Measurements from ENCODE around the gene SLC15A3. TPM values are rescaled to one million over a fixed set of nuclear protein-coding genes. Genes with fewer than 3 reads are reported as not detected.
A peak's percentile ranks its signal among the peaks of the same experiment; 100 is the strongest.

SLC15A3 gene
- total and polyA plus RNA-seq, 2 experiments from 2014 or later: 2.1 TPM; not detected in 1

GRCh38 chr11:60921777-60922335 is 30.1 kb downstream of the SLC15A3 start:
- no peak for DNase-seq (ENCODE audit: low read depth in 1 of 2, low spot score in 1 of 2)
- Histone ChIP-seq H3K4me3 (no peak overlapping the region), H3K9me3 (ENCODE audit: low read depth) (no peaks in the 10 kb centered on the region), H3K4me1 (ENCODE audit: low read depth) (no peaks in the 10 kb centered on the region), H3K27ac (no peak overlapping the region), H3K27me3 (no peaks in the 10 kb centered on the region), H3K36me3 (peaks cover 20% of the 10 kb centered on the region)
- TF ChIP-seq CTCF (IDR thresholded peaks at IDR 0.05; ENCODE audit: low read depth, low read length): no peak

DNA sequence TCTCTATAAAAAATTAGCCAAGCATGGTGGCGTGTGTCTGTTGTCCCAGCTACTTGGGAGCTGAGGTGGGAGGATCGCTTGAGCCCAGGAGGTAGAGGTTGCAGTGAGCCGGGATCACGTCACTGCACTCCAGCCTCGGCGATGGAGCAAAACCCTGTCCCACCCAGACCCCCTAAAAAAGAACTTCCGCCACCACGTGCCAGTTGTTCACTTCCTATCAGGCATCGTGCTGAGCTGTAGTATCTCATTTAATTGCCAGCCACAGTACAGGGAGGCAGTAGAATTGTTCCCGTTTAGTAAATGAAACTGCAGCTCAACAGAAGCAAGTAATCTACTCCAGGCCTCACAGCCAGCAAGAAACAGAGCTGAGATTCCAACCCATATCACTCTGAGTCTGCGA is 30.7 kb downstream of the SLC15A3 start:
- H3K9me3 ChIP-seq (ENCODE audit: low read depth): no peaks in the 10 kb centered on the region
- H3K36me3 ChIP-seq: peaks cover 20% of the 10 kb centered on the region
- DNase-seq (ENCODE audit: low read depth in 1 of 2, low spot score in 1 of 2): no peak

DNA sequence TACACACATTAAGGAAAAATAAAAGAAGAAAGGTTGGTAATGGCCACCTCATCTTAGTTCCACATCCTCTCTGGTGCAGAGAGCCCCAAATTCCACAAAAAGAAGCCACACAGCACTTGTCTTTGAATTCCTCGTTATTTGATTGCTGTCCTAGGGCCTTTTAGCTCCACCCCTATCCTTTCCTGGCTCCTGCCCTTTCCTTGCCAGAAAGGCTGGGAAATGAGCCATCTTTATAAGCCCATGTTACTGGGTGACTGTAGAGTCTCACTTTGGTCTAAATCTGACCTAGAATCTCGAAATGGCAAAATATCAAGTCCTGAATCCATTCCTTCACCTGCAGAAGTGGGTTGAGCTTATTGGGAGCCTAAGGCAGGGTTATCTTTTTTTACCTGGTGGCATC is 32.0 kb downstream of the SLC15A3 start:
- peak in 1 of 2 donors; percentile 45 for DNase-seq (ENCODE audit: low read depth in 1 of 2, low spot score in 1 of 2)
- Histone ChIP-seq H3K9me3 (ENCODE audit: low read depth) (no peaks in the 10 kb centered on the region), H3K27ac (no peak overlapping the region), H3K36me3 (peaks cover 20% of the 10 kb centered on the region), H3K4me1 (ENCODE audit: low read depth) (no peaks in the 10 kb centered on the region), H3K27me3 (no peaks in the 10 kb centered on the region), H3K4me3 (no peak overlapping the region)
- TF ChIP-seq CTCF (IDR thresholded peaks at IDR 0.05; ENCODE audit: low read depth, low read length): no peak

More for the DNA sequence above, 30.7 kb downstream of the SLC15A3 start:
- Histone ChIP-seq H3K4me1 (ENCODE audit: low read depth) (no peaks in the 10 kb centered on the region), H3K27me3 (no peaks in the 10 kb centered on the region), H3K27ac (no peak overlapping the region), H3K4me3 (no peak overlapping the region)
- no peak for TF ChIP-seq CTCF (IDR thresholded peaks at IDR 0.05; ENCODE audit: low read depth, low read length)

- Histone ChIP-seq H3K27ac (no peak overlapping the region), H3K27me3 (no peaks in the 10 kb centered on the region), H3K4me3 (no peak overlapping the region), H3K4me1 (ENCODE audit: low read depth) (no peaks in the 10 kb centered on the region), H3K36me3 (peaks cover 20% of the 10 kb centered on the region), H3K9me3 (ENCODE audit: low read depth) (no peaks in the 10 kb centered on the region)
- no peak for DNase-seq (ENCODE audit: low read depth in 1 of 2, low spot score in 1 of 2)
- no peak for TF ChIP-seq CTCF (IDR thresholded peaks at IDR 0.05; ENCODE audit: low read depth, low read length)
These were observed 32.7 kb downstream of the SLC15A3 start for GRCh38 chr11:60919320-60919719.

DNA sequence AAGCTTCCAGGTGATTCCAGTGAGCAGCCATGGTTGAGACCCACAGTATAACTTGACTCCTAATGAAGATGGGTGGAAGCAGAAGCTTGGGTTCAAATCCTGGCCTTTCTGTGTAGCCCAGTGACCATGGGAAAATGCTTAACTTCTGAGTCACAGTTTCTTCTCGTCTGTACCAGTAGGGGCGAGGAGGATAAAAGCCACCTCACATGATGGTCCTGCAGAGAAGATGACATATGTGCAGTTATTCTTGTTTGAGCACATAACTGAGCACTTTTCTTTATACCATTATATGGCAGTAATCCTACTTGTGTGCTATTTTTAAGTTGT is 33.1 kb downstream of the SLC15A3 start:
- peaks cover 20% of the 10 kb centered on the region for H3K36me3 ChIP-seq

More for the DNA sequence above, 33.1 kb downstream of the SLC15A3 start:
- TF ChIP-seq CTCF (IDR thresholded peaks at IDR 0.05; ENCODE audit: low read depth, low read length): no peak
- H3K9me3 ChIP-seq (ENCODE audit: low read depth): no peaks in the 10 kb centered on the region
- no peak overlapping the region for H3K27ac ChIP-seq
- H3K4me1 ChIP-seq (ENCODE audit: low read depth): no peaks in the 10 kb centered on the region
- no peaks in the 10 kb centered on the region for H3K27me3 ChIP-seq
- DNase-seq (ENCODE audit: low read depth in 1 of 2, low spot score in 1 of 2): peak in 1 of 2 donors; percentile 23
- H3K4me3 ChIP-seq: no peak overlapping the region
